SK-N-SH treated with all-trans-retinoic acid at 6 μM for 48 hours (cell line): ENCODE measurements around the gene DDX31.

Source experiments
- ATAC-seq: fragments of 200-7000 bp; cut with Tn5 transposase; 3 replicates; pipeline ENCODE4 v1.9.1; 2020; ENCODE audit warnings: mild to moderate bottlenecking, moderate library complexity
- ARNTL ChIP-seq: fragments of 450-650 bp; formaldehyde crosslinking; IDR thresholded peaks from 2 replicates; pipeline ENCODE4 v1.5.0; 2020; ENCODE audit warnings: low read depth, mild to moderate bottlenecking, moderate library complexity, borderline replicate concordance
- BACH2 ChIP-seq: fragments of 250-450 bp; sonication (Bioruptor Pico); IDR thresholded peaks from 2 replicates; pipeline ENCODE4 v1.9.0; 2021; ENCODE audit warnings: mild to moderate bottlenecking, borderline replicate concordance
- CSDC2 ChIP-seq: fragments of 250-450 bp; sonication (Bioruptor Pico); IDR thresholded peaks from 2 replicates; pipeline ENCODE4 v1.5.0; 2020; ENCODE audit warnings: mild to moderate bottlenecking, moderate library complexity
- ESRRG ChIP-seq: fragments of 250-450 bp; sonication (Bioruptor Pico); IDR thresholded peaks from 2 replicates; pipeline ENCODE4 v1.6.1; 2021; ENCODE audit warnings: mild to moderate bottlenecking
- GLIS3 ChIP-seq: fragments of 250-450 bp; sonication (Bioruptor Pico); IDR thresholded peaks from 2 replicates; pipeline ENCODE4 v1.5.0; 2020; ENCODE audit warnings: mild to moderate bottlenecking, moderate library complexity
- ISL1 ChIP-seq: fragments of 250-450 bp; sonication (Bioruptor Pico); IDR thresholded peaks from 2 replicates; pipeline ENCODE4 v2.1.2; 2022; ENCODE audit warnings: mild to moderate bottlenecking, moderate library complexity
- OSR1 ChIP-seq: fragments of 250-450 bp; sonication (Bioruptor Pico); IDR thresholded peaks from 2 replicates; pipeline ENCODE4 v1.8.0; 2022; ENCODE audit warnings: moderate library complexity, mild to moderate bottlenecking, inconsistent platforms
- PPARA ChIP-seq: fragments of 250-450 bp; sonication (Bioruptor Pico); IDR thresholded peaks from 2 replicates; pipeline ENCODE4 v1.5.0; 2020; ENCODE audit warnings: mild to moderate bottlenecking, borderline replicate concordance
- RARB ChIP-seq: fragments of 250-450 bp; sonication (Bioruptor Pico); IDR thresholded peaks from 2 replicates; pipeline ENCODE4 v1.8.0; 2021; ENCODE audit warnings: mild to moderate bottlenecking, moderate library complexity
- SNAI2 ChIP-seq: fragments of 250-450 bp; sonication (Bioruptor Pico); IDR thresholded peaks from 2 replicates; pipeline ENCODE4 v1.5.0; 2020; ENCODE audit warnings: mild to moderate bottlenecking, moderate library complexity
- TCF4 ChIP-seq: fragments of 250-450 bp; sonication (Bioruptor Pico); IDR thresholded peaks from 2 replicates; pipeline ENCODE4 v1.8.0; 2021; ENCODE audit warnings: mild to moderate bottlenecking, moderate library complexity, borderline replicate concordance
- ZC3H10 ChIP-seq: fragments of 250-450 bp; sonication (Bioruptor Pico); IDR thresholded peaks from 2 replicates; pipeline ENCODE4 v1.5.1; 2021; ENCODE audit warnings: mild to moderate bottlenecking, moderate library complexity
- ZFP3 ChIP-seq: fragments of 250-450 bp; sonication (Bioruptor Pico); IDR thresholded peaks from 2 replicates; pipeline ENCODE4 v1.5.0; 2020; ENCODE audit warnings: mild to moderate bottlenecking, moderate library complexity
- ZFP30 ChIP-seq: fragments of 450-650 bp; formaldehyde crosslinking; IDR thresholded peaks from 2 replicates; pipeline ENCODE4 v1.5.0; 2022; ENCODE audit warnings: mild to moderate bottlenecking, moderate library complexity
- ZNF565 ChIP-seq: fragments of 450-650 bp; formaldehyde crosslinking; conservative IDR thresholded peaks from 2 replicates; pipeline ENCODE4 v1.5.0; 2020; ENCODE audit warnings: low read depth, mild to moderate bottlenecking, moderate library complexity
- ZNF70 ChIP-seq: fragments of 450-650 bp; formaldehyde crosslinking; IDR thresholded peaks from 2 replicates; pipeline ENCODE4 v1.5.0; 2020; ENCODE audit warnings: mild to moderate bottlenecking, moderate library complexity
- ZNF8 ChIP-seq: fragments of 450-650 bp; formaldehyde crosslinking; IDR thresholded peaks from 2 replicates; pipeline ENCODE4 v1.5.0; 2020; ENCODE audit warnings: mild to moderate bottlenecking, moderate library complexity
- TF ChIP-seq, protein P1 (sequence below): fragments of 250-450 bp; sonication (Bioruptor Pico); IDR thresholded peaks from 2 replicates; pipeline ENCODE4 v1.5.0; 2020; ENCODE audit warnings: mild to moderate bottlenecking, moderate library complexity
- TF ChIP-seq, protein P2 (sequence below): fragments of 250-450 bp; sonication (Bioruptor Pico); IDR thresholded peaks from 2 replicates; pipeline ENCODE4 v1.5.1; 2021; ENCODE audit warnings: mild to moderate bottlenecking, moderate library complexity
- TF ChIP-seq, protein P3 (sequence below): fragments of 250-450 bp; sonication (Bioruptor Pico); IDR thresholded peaks from 2 replicates; pipeline ENCODE4 v1.5.1; 2020; ENCODE audit warnings: low read depth, mild to moderate bottlenecking, moderate library complexity
- TF ChIP-seq, protein P4 (sequence below): fragments of 250-450 bp; sonication (Bioruptor Pico); IDR thresholded peaks from 2 replicates; pipeline ENCODE4 v1.8.0; 2020; ENCODE audit warnings: mild to moderate bottlenecking, moderate library complexity, borderline replicate concordance
- TF ChIP-seq, protein P5 (sequence below): fragments of 250-450 bp; sonication (Bioruptor Pico); IDR thresholded peaks from 2 replicates; pipeline ENCODE4 v1.8.0; 2021; ENCODE audit warnings: low read depth, mild to moderate bottlenecking, moderate library complexity, borderline replicate concordance

The DDX31 gene

DNA sequence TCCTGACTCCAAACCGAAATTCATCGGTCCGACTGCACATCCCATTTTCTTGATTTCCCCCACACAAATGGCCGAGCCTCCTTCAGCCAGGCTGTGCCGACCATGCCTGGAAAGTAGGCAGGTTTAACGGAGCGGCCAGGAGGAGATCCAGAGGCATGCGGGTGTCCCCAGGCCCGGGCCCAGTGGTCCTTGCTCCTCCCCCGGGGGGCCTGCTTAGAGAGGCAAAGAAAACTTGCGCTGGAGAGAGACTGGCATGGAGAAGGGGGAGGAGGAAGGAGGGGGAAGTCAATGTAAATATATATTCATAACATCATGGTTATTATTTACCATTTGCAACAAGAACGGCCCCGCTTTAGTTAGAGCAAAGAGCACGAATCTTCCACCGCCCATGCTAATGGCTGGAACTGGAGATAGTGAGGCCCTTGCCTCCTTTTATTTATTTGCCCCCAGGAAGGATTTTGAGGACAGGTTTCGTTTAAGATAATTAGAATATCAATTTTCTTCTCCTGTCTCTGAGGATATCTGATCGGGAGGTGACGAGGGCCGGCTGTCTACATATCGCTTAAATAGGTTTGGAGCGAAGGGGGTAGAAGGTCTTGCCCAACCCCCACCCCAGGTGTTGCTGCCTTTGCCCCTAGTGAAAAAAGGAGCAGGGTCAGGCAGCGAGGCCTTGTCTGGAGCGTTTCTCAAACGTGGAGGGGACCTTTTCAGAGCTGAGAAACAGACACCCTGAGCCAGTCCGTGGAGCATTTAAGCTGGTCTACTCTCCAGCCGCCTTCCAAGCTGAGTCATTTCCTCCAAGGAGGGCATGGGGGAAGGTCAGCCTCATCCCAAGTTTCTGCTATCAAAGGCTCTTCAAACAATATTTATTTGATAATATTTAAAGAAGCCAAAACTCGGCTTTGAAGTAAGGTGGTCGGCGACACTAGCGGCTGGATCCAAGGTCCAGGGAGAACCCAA lies 84.9 kb downstream of the DDX31 start:
- ATAC-seq: peak; percentile 30; the same call in 1 of the 3 replicates
- no peak for TF ChIP-seq ZC3H10
- TF ChIP-seq ZNF565: no peak
- no peak for TF ChIP-seq TCF4 (CRISPR knock-in tag)
- no peak for TF ChIP-seq SNAI2 (CRISPR knock-in tag)
- TF ChIP-seq ZFP30 (CRISPR knock-in tag): no peak
- TF ChIP-seq, protein P1, sequence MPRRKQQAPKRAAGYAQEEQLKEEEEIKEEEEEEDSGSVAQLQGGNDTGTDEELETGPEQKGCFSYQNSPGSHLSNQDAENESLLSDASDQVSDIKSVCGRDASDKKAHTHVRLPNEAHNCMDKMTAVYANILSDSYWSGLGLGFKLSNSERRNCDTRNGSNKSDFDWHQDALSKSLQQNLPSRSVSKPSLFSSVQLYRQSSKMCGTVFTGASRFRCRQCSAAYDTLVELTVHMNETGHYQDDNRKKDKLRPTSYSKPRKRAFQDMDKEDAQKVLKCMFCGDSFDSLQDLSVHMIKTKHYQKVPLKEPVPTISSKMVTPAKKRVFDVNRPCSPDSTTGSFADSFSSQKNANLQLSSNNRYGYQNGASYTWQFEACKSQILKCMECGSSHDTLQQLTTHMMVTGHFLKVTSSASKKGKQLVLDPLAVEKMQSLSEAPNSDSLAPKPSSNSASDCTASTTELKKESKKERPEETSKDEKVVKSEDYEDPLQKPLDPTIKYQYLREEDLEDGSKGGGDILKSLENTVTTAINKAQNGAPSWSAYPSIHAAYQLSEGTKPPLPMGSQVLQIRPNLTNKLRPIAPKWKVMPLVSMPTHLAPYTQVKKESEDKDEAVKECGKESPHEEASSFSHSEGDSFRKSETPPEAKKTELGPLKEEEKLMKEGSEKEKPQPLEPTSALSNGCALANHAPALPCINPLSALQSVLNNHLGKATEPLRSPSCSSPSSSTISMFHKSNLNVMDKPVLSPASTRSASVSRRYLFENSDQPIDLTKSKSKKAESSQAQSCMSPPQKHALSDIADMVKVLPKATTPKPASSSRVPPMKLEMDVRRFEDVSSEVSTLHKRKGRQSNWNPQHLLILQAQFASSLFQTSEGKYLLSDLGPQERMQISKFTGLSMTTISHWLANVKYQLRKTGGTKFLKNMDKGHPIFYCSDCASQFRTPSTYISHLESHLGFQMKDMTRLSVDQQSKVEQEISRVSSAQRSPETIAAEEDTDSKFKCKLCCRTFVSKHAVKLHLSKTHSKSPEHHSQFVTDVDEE: no peak
- TF ChIP-seq ZFP3 (CRISPR knock-in tag): no peak
- no peak for TF ChIP-seq CSDC2 (CRISPR knock-in tag)
- no peak for TF ChIP-seq RARB (CRISPR knock-in tag)
- TF ChIP-seq, protein P2, sequence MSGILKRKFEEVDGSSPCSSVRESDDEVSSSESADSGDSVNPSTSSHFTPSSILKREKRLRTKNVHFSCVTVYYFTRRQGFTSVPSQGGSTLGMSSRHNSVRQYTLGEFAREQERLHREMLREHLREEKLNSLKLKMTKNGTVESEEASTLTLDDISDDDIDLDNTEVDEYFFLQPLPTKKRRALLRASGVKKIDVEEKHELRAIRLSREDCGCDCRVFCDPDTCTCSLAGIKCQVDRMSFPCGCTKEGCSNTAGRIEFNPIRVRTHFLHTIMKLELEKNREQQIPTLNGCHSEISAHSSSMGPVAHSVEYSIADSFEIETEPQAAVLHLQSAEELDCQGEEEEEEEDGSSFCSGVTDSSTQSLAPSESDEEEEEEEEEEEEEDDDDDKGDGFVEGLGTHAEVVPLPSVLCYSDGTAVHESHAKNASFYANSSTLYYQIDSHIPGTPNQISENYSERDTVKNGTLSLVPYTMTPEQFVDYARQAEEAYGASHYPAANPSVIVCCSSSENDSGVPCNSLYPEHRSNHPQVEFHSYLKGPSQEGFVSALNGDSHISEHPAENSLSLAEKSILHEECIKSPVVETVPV (CRISPR knock-in tag): no peak
- no peak for TF ChIP-seq BACH2 (CRISPR knock-in tag)
- TF ChIP-seq GLIS3 (CRISPR knock-in tag): no peak
- TF ChIP-seq OSR1 (CRISPR knock-in tag): no peak
- TF ChIP-seq, protein P3, sequence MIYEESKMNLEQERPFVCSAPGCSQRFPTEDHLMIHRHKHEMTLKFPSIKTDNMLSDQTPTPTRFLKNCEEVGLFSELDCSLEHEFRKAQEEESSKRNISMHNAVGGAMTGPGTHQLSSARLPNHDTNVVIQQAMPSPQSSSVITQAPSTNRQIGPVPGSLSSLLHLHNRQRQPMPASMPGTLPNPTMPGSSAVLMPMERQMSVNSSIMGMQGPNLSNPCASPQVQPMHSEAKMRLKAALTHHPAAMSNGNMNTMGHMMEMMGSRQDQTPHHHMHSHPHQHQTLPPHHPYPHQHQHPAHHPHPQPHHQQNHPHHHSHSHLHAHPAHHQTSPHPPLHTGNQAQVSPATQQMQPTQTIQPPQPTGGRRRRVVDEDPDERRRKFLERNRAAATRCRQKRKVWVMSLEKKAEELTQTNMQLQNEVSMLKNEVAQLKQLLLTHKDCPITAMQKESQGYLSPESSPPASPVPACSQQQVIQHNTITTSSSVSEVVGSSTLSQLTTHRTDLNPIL (CRISPR knock-in tag): no peak
- TF ChIP-seq ARNTL (CRISPR knock-in tag): no peak

DNA sequence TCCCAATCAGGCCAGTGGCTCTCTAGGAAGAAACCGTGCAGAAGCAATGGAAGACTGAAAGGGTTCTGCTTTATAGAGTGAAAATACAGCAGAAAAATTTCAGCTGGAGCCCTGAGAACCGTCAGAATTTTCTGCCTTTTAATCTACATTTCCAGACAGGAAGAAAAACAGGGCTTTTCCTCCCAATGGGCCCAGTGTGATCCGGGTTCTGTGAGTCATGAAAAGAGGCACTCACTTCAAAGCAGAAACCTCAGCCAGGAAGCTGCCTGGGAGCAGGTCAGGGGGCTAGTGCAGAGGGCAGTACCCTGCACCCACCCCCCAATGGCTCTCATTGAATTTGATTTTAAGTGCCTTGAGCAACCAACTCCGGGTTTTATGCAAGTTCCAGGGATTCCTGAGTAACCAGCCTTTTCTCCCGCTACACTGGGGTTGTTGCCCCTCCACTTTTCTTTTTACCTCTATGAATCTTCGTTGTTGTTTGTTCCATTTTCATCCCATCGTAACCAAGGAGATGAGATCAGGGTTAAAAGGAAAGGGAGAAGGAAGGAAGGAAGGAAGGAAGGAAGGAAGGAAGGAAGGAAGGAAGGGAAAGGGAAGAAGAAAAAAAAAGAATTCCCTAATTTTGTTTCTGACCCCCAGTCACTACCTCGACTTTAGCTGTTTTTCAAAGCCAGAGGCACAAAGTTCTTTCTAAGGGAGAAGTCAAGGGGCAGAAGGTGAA lies 86.0 kb downstream of the DDX31 start:
- no peak for ATAC-seq
- no peak for TF ChIP-seq ZNF565
- no peak for TF ChIP-seq SNAI2 (CRISPR knock-in tag)
- no peak for TF ChIP-seq ZC3H10
- TF ChIP-seq RARB (CRISPR knock-in tag): no peak
- TF ChIP-seq ESRRG (CRISPR knock-in tag): no peak
- TF ChIP-seq, protein P2 (CRISPR knock-in tag): no peak

DNA sequence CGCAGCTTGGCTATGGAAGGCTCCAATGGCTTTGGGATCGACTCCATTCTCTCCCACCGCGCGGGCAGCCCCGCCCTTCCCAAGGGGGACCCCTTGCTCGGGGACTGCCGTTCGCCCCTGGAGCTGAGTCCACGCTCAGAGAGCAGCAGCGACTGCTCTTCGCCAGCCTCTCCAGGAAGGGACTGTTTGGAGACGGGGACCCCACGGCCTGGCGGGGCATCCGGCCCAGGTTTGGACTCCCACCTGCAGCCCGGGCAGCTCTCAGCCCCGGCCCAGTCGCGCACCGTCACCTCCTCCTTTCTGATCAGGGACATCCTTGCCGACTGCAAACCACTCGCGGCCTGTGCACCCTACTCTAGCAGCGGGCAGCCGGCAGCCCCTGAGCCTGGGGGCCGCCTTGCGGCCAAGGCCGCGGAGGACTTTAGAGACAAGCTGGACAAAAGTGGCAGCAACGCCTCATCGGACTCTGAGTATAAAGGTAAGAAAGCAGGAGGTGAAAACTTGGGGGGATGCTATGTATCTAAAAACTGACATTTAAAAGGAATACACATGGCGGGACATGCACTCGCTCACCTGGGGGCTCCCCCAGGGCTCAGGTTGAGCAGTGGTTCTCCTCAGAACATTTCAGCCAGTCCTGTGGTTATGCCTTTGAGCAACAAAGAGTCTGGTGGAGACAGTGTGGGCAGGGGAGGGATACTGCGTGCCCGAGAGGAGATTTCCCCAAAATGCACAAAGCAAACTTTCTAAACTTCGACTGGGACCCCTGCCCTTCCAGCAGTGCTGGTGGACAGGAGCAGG lies 86.8 kb downstream of the DDX31 start:
- ATAC-seq: no peak
- TF ChIP-seq ESRRG (CRISPR knock-in tag) (no peak), ZNF8 (no peak), TCF4 (CRISPR knock-in tag) (no peak), ZFP3 (CRISPR knock-in tag) (no peak), ISL1 (no peak), SNAI2 (CRISPR knock-in tag) (no peak), ZNF70 (CRISPR knock-in tag) (no peak), ZFP30 (CRISPR knock-in tag) (no peak), ZC3H10 (no peak), ZNF565 (no peak), PPARA (CRISPR knock-in tag) (no peak)
- TF ChIP-seq, protein P4, sequence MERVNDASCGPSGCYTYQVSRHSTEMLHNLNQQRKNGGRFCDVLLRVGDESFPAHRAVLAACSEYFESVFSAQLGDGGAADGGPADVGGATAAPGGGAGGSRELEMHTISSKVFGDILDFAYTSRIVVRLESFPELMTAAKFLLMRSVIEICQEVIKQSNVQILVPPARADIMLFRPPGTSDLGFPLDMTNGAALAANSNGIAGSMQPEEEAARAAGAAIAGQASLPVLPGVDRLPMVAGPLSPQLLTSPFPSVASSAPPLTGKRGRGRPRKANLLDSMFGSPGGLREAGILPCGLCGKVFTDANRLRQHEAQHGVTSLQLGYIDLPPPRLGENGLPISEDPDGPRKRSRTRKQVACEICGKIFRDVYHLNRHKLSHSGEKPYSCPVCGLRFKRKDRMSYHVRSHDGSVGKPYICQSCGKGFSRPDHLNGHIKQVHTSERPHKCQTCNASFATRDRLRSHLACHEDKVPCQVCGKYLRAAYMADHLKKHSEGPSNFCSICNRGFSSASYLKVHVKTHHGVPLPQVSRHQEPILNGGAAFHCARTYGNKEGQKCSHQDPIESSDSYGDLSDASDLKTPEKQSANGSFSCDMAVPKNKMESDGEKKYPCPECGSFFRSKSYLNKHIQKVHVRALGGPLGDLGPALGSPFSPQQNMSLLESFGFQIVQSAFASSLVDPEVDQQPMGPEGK (CRISPR knock-in tag): no peak
- TF ChIP-seq, protein P5, sequence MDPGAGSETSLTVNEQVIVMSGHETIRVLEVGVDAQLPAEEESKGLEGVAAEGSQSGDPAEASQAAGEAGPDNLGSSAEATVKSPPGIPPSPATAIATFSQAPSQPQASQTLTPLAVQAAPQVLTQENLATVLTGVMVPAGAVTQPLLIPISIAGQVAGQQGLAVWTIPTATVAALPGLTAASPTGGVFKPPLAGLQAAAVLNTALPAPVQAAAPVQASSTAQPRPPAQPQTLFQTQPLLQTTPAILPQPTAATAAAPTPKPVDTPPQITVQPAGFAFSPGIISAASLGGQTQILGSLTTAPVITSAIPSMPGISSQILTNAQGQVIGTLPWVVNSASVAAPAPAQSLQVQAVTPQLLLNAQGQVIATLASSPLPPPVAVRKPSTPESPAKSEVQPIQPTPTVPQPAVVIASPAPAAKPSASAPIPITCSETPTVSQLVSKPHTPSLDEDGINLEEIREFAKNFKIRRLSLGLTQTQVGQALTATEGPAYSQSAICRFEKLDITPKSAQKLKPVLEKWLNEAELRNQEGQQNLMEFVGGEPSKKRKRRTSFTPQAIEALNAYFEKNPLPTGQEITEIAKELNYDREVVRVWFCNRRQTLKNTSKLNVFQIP (CRISPR knock-in tag): no peak
- TF ChIP-seq, protein P3 (CRISPR knock-in tag): no peak
